HG02852 (cell line): ENCODE data around the gene GGT6.

ENCODE experiments used
- ATAC-seq: cut with Tn5 transposase; IDR thresholded peaks from one replicate; pipeline ENCODE4 v1.9.1; 2021; ENCODE audit warnings: mild to moderate bottlenecking, moderate library complexity; ENCODE audit not compliant: unreplicated experiment

The GGT6 gene

GRCh38 chr17:4509923-4510617 lies 50.3 kb downstream of the GGT6 start:
- ATAC-seq = no peak

GRCh38 chr17:4509401-4509800 lies 51.0 kb downstream of the GGT6 start:
- no peak for ATAC-seq

DNA sequence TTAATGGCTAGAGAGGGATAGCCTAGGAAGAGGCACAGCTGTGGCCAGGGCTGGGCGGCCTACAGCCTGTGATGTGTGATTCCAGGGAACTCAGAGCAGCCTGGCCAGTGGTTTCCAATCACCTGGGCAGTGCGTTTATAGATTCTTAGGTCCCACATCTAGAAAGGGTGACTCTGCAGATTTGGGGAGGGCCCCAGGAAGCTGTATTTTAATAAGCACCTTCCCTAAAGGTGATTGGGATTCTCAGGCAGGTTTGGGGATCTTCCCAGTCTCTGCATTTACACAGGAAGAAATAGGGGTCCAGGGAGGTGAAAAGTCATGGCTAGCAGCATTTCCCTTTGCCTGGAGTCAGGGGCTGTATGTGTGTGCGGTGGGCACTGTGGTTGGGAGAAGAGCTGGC lies 52.2 kb downstream of the GGT6 start:
- no peak for ATAC-seq

DNA sequence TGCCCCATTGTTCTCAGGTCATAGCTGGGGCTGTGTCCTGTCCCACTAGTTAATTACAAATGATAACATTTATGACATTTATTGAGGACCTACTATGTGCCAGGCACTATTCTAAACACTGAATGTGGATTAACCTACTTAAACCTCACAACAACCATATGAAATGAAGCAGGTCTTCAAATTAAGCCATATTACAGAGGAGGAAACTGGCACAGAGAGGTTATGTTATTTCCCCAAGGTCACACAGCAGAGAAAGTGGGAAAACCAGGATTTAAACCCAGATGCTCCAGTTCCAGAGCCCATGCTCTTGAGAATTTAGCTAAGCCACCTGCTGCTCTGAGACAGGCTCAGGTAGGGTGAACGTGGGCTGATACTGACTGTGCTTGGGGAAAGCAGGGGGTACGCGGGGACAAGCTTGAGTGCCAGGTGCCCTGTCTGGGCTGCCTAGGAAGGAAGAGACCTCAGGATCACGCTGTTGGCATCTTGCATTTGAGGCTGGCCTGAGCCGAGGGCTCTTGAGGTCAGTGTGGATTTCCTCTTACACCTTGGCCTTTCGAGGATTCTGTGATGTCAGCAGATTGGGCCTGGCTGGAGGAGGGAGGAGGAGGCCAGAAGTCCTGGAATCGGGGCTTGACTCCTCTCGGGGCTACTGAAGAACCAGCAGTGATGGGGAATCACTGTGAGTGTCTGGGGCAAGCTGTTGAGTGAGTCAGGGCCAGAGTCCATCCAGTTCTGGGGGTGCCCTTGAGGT lies 52.8 kb downstream of the GGT6 start:
- no peak for ATAC-seq
